GM18870 (cell line): ENCODE results near the gene HEG1.
"Not testable (repeated sequence)": the region's sequence is repeated elsewhere in the genome, so short reads cannot be mapped to it uniquely, and the experiment has no call there.

Source experiments
- ATAC-seq: cut with Tn5 transposase; IDR thresholded peaks from one replicate; pipeline ENCODE4 v1.9.1; 2021; ENCODE audit warnings: moderate library complexity; ENCODE audit not compliant: unreplicated experiment

The HEG1 gene

GRCh38 chr3:124963755-124964154, 92.0 kb downstream of the HEG1 start:
- ATAC-seq, result no peak

- ATAC-seq, result no peak
Measured at GRCh38 chr3:124962403-124962940, 93.3 kb downstream of the HEG1 start.

DNA sequence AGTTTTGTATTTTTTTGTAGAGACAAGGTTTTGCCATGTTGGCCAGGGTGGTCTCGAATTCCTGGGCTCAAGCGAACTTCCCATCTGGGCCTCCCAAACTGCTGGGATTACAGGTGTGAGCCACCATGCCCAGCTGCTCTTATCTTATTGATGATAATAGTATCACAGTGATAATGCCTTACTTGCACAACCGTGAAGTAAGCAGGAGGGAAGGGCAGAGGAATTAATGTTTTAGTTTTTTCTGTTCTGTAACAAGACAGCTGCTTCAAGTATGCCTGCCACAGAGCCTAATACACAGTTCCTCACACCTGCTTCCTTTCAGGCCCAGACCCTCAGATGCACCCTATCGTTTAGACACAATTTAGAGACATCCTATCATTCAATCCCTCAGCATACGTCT, 95.1 kb downstream of the HEG1 start:
- ATAC-seq, result no peak

DNA sequence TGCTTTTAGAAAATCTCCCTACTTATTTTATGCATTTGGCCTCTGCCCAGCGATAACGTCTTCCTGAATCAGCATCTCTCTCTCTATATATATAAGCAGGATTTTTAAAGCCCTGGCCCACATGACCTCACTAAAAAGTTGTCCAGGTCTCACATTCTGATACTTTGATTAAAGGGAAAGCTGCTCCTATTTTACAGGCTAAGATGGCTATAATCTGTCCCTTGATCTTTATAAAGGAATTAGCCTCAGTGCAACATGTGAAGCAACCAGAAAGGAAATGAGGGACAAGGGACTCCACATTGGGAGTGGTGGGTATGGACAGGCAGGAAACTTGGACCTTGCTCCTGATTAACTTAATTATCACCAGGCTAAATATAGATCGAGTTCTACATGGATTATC, 95.7 kb downstream of the HEG1 start:
- ATAC-seq, result no peak

GRCh38 chr3:124957951-124958350, 97.8 kb downstream of the HEG1 start:
- ATAC-seq, result not testable (repeated sequence)

GRCh38 chr3:124952282-124952855, 103.4 kb downstream of the HEG1 start:
- no peak for ATAC-seq

DNA sequence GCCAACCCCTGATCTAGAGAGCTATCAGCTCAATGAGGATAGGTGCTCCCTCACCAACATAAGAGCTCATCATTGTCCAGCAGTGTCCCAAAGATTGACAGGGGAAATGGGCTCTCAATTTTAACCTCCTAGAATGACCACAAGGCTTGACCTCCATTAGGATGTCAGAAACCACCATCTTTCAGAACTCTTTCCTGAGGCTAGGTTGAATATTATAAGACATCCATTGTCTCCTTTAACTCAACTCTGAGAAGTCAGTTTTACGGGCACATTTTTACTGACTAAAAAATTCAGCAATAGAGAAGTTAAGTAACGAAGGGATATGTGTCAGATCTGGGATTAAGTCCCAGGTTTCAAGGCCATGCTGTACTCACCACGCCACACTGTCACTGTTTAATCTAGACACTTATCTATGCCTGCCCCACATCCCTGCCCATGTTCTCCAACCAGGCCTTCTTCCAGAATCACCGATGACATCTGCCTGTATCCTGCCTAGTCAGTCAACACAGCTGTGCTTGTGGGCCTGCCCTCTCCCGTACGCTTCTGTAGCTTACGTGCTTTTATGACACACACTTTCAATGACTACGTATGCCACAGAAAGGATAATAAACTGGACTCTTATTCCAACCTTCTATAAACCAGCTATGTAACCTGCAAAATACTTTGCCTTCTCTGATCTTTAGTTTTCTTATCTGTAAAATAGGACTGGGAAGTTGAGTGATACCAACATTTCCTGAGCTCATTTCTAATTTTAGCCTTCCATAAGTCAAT, 104.1 kb downstream of the HEG1 start:
- ATAC-seq, result no peak

- ATAC-seq, result no peak
Measured at GRCh38 chr3:124950026-124950425, 105.8 kb downstream of the HEG1 start.

- no peak for ATAC-seq
Measured at GRCh38 chr3:124942613-124943012, 113.2 kb downstream of the HEG1 start.

DNA sequence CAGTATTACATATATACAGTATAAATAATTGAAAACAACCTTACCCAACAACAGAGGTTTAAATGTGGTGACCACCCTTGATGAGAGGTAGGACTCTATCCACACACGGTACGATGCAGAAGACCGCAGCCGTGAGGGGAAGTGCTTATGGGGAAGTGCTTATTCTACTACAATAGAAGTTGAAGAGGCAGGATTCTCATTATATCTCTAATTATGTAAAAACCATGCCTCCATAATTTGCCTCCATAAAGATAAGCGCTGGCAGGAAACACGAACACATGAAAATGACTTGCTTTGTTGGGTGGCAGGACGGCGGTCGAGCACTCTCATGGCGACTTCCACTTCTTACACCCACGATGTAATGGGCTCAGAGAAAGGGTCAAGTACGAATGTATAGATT, 114.0 kb downstream of the HEG1 start:
- no peak for ATAC-seq

GRCh38 chr3:124939661-124940060, 116.1 kb downstream of the HEG1 start:
- ATAC-seq, result no peak

DNA sequence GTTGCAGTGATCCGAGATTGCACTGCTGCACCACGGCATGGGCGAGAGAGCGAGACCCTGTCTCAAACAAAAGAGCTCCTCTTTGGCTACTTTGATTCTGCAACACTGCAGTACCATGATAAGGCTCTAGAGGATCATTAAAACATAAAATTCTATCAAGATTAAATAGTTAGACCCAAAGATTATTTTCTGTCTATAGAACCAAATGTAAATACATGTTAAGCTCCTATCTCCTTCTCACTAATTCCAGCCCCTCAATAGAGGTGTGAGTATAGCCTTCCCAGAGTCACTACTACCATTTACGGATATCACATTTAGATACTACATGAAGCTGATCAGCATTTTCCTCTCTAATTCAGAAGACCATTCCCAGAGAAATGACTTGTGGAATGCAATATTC, 116.9 kb downstream of the HEG1 start:
- ATAC-seq, result no peak

GRCh38 chr3:124937049-124937448, 118.7 kb downstream of the HEG1 start:
- ATAC-seq, result no peak

DNA sequence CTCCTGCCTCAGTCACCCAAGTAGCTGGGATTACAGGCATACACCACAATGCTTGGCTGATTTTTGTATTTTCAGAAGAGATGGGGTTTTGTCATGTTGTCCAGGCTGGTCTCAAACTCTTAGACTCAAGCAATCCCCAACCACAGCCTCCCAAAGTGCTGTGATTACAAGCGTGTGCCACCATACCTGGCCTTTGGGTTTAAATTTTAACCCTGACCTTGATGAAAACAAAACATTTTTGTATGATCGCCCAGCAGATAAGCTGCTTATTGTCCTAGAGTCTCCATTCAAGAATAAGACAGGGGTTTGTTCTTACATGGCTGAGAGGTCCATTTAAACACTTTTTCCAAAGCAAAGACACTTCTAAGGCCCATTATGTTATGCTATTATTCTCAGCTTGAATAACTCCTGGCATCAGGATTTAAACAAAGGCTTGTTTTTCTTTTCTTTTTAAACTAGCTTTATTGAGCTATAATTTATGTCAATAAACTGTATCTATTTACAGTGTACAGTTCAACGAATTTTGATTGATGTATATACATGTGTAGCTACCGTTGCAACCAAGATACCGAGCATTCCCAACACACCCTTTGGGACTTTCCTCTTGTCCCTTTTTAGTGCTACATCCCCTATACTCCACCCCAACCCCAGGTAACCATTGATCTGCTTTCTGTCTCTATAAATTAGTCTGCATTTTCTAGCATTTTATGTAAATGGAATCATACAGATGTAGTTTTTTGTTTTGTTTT, 119.8 kb downstream of the HEG1 start:
- ATAC-seq, result no peak

DNA sequence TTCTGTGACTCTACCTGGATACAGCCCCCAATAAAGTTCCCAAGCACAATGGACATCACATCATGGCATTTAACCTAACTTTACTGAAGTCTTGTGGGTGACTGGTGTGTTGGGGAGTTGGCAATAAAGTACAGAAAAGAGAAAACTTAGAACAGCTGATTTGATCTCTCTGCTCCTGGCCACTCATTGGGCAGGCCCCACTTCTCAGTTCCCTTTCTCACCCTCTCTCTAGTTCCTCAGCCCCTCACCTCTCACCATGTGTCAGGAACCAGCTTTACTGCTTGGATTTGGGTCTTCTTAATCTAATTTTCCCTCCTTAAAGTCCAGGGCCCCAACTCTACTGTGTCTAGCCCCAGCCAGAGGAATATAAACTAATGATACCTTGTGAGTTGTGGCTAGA, 120.5 kb downstream of the HEG1 start:
- no peak for ATAC-seq

GRCh38 chr3:124934577-124934976, 121.2 kb downstream of the HEG1 start, which contains the start of gene MUC13:
MUC13 (minus strand) TSS chr3:124934751; CDS start chr3:124934712, 39 bp downstream.
- ATAC-seq, result no peak

- ATAC-seq, result no peak
Measured at GRCh38 chr3:124928333-124929202, 127.2 kb downstream of the HEG1 start.

DNA sequence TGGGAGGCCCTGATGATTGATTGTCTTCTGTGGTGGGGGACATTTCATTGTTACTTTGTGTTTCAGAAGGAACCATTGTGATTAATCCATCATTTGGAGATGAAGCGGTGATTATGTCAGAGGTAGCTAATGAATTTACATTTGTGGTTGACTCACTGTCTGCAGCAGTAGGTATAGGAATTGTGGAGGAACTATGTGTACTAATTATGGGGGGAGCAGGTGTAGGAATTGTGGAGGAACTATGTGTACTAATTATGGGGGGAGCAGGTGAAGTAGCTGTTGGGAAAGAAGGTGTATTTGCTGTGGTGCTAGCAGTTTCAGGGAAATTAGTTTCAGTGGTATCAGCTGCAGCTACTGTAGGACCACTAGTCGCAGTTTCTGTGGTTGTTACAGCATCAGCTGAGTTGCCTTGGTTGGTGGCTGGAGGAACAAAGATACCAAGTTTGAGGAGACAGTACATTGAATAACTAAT, 128.2 kb downstream of the HEG1 start:
- peak; percentile 61 for ATAC-seq

DNA sequence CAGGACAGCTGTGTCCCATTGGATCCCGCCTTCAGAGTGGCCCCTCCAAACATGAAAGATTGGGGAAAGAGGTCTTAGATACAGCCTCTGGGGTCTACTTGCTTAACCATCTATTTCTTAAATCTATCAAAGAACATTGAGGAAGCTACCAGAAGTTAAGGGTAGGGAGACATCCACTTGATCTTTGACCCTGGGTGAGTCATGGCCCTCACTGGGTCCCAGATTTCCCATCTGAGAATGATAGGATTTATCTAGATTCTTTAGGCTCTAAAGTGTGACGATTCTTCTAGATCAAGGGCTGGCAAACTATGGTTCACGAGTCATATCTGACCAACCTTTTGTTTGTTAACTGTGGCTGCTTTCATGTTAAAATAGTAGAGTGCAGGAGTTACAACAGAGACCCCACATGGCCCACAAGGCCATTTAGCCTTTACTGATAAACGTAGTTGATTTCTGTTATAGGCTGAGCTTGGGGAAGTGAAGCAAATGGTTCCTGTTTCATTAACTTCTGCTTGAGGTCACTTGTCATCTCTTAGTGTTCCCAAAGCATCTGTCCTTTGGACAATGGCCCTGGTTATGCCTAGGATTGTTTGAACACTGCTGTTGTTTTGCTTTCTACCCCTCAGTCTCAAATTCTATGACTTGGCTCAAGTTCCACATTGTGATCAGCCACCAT, 129.2 kb downstream of the HEG1 start:
- no peak for ATAC-seq

DNA sequence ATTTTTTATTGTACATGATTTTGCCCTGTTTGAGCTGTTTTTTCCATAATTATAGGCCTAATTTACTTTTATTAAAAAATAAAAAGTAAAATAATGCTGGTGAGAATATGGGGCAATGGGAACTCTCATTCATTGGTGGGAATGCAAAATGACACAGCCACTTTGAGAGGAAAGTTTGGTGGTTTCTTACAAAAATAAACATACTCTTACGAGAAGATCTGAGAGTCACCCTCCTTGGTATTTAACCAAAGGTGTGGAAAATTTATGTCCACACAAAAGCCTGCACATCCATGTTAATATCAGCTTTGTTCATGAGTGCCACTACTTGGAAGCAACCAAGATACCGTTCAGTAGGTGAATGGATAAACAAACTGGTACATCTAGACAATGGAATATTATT, 131.1 kb downstream of the HEG1 start:
- no peak for ATAC-seq
